Endothelial cell of umbilical vein (primary cell): Measurements from ENCODE around the gene GORASP1. TPM values are rescaled to one million over a fixed set of nuclear protein-coding genes. Genes with fewer than 3 reads are reported as not detected.

Source experiments
- BruUV-seq: library from RNA; stranded (reverse); fragments of 400-500 nt; replicated peaks from 2 replicates; lab custom pipeline; 2021; lab: Mats Ljungman, UMichigan
- CTCF ChIA-PET: fragments of 300-600, 350-600 bp; sonication (Branson Sonifier 250); formaldehyde crosslinking; loops from one replicate; lab custom pipeline; 2021; ENCODE audit warnings: antibody characterized with exemption, inconsistent platforms; lab: Charles Lee
- POLR2A ChIA-PET: fragments of 300-600, 350-600 bp; sonication (Branson Sonifier 250); formaldehyde crosslinking; loops from one replicate; lab custom pipeline; 2021; ENCODE audit warnings: antibody characterized with exemption, inconsistent platforms; lab: Charles Lee
- DNase-seq: peaks from one replicate; pipeline ENCODE4 v3.0.0-alpha.2; 2011; ENCODE audit warnings: low read depth, low spot score
- FAIRE-seq: peaks from 2 replicates; lab custom pipeline; 2011; peaks lifted over from hg19 to GRCh38; lab: Jason Lieb, UNC
- H2AFZ ChIP-seq: 2 replicates; pipeline ENCODE4 v1.6.0; 2012; ENCODE audit warnings: low read depth, low read length, control low read depth, inconsistent platforms
- H3K27ac ChIP-seq: 2 replicates; pipeline ENCODE4 v1.5.1; 2011; ENCODE audit warnings: low read depth, mild to moderate bottlenecking, control low read depth, low read length, moderate library complexity; ENCODE audit not compliant: insufficient read depth
- H3K27me3 ChIP-seq, 2 experiments: 2 replicates each; pipeline versions ENCODE4 v1.6.0 to v1.6.1; 2011; ENCODE audit warnings: low read length in 2 of 2, mixed read lengths in 1 of 2; ENCODE audit not compliant: control insufficient read depth in 2 of 2, insufficient read depth in 2 of 2
- H3K36me3 ChIP-seq, 2 experiments: 2 replicates in 1 of 2; 3 replicates in 1 of 2; pipeline ENCODE4 v1.5.1; 2011; ENCODE audit warnings: low read length in 2 of 2, mild to moderate bottlenecking in 1 of 2, moderate library complexity in 1 of 2; ENCODE audit not compliant: control insufficient read depth in 2 of 2, insufficient read depth in 2 of 2; ENCODE audit errors: extremely low read depth in 1 of 2
- H3K4me1 ChIP-seq: 3 replicates; pipeline ENCODE4 v1.5.1; 2011; ENCODE audit warnings: mild to moderate bottlenecking, low read length; ENCODE audit not compliant: control insufficient read depth, insufficient read depth; ENCODE audit errors: extremely low read depth
- H3K4me2 ChIP-seq: 2 replicates; pipeline ENCODE4 v1.6.1; 2011; ENCODE audit warnings: low read length, control low read depth, mixed read lengths; ENCODE audit not compliant: insufficient read depth
- H3K4me3 ChIP-seq, 3 experiments: fragments of 200-600 bp in 1 of 3; sonication (generic), shearing (Covaris generic) in 1 of 3; replicated peaks in 1 of 3; 2 replicates each; pipeline ENCODE4 v1.5.1; 2011 to 2016; ENCODE audit warnings: control low read depth in 3 of 3, low read length in 3 of 3, mild to moderate bottlenecking in 2 of 3, inconsistent platforms in 1 of 3, low read depth in 1 of 3, moderate library complexity in 1 of 3; ENCODE audit not compliant: insufficient read depth in 1 of 3
- H3K79me2 ChIP-seq: 2 replicates; pipeline ENCODE4 v1.6.0; 2012; ENCODE audit warnings: low read length, inconsistent platforms; ENCODE audit not compliant: control insufficient read depth, insufficient read depth
- H3K9ac ChIP-seq: replicated peaks from 2 replicates; pipeline ENCODE3; 2011; ENCODE audit warnings: low read length, control low read depth; ENCODE audit not compliant: insufficient read depth; ENCODE audit errors: extremely low read depth
- H3K9me1 ChIP-seq: replicated peaks from 3 replicates; pipeline ENCODE4 v1.6.0; 2011; ENCODE audit warnings: mild to moderate bottlenecking, low read length; ENCODE audit not compliant: control insufficient read depth, insufficient read depth; ENCODE audit errors: extremely low read depth
- H3K9me3 ChIP-seq: replicated peaks from 2 replicates; pipeline ENCODE4 v1.5.1; 2012; ENCODE audit warnings: low read length, inconsistent platforms; ENCODE audit not compliant: control insufficient read depth, insufficient read depth
- H4K20me1 ChIP-seq: replicated peaks from 2 replicates; pipeline ENCODE3; 2011; ENCODE audit warnings: mild to moderate bottlenecking, low read length; ENCODE audit not compliant: control insufficient read depth, insufficient read depth; ENCODE audit errors: extremely low read depth
- GATA2 ChIP-seq: IDR thresholded peaks from 2 replicates; pipeline ENCODE4 v1.7.0; 2011; ENCODE audit warnings: low read depth, mild to moderate bottlenecking, moderate library complexity, mixed read lengths, low read length; ENCODE audit not compliant: insufficient read length, insufficient read depth
- MYC ChIP-seq: IDR thresholded peaks from one replicate; pipeline ENCODE4 v1.6.1; 2011; ENCODE audit warnings: mild to moderate bottlenecking, low read depth, low read length
- POLR2A ChIP-seq: IDR thresholded peaks from 2 replicates; pipeline ENCODE4 v1.6.1; 2012; ENCODE audit warnings: low read depth, mild to moderate bottlenecking, control low read depth, low read length
- dilution Hi-C: fragments of 300-500 bp; cut with MboI; formaldehyde crosslinking; loops from one replicate; pipeline ENCODE4 v1.15.0; 2019; ENCODE audit warnings: low sequenced_read_pairs; ENCODE audit not compliant: extremely low pct_ligation_motif_present
- intact Hi-C: fragments of 100-400 bp; cut with micrococcal nuclease; formaldehyde crosslinking; loops from one replicate; pipeline ENCODE4 v1.10.0; 2022
- polyA plus RNA-seq, 4 experiments: library from polyadenylated mRNA; depleted of rRNA in 3 of 4; stranded (reverse) in 3 of 4; unstranded in 1 of 4; fragments of >200 nt; gene quantifications; 2 replicates each; pipeline versions ENCODE4 v1.2.1 to v1.2.3, GENCODE V29; 2011 to 2012; ENCODE audit warnings: missing spikeins in 1 of 4
- total RNA-seq: library from RNA; stranded (reverse); gene quantifications from 2 replicates; pipeline ENCODE4 v1.2.3, GENCODE V29; 2021
- TF ChIP-seq, protein P1 (sequence below), 2 donors: IDR thresholded peaks; 1 replicate in 1 of 2; 2 replicates in 1 of 2; pipeline ENCODE4 v1.5.1; 2011; ENCODE audit warnings: low read length in 2 of 2, mild to moderate bottlenecking in 2 of 2, moderate library complexity in 2 of 2, control low read depth in 1 of 2, inconsistent platforms in 1 of 2, low read depth in 1 of 2; ENCODE audit not compliant: insufficient read depth in 1 of 2; ENCODE audit errors: extremely low read depth in 1 of 2

Gene GORASP1
- total and polyA plus RNA-seq, 2 donors (not counting 3 experiments of a cell fraction or from before 2014, with no cell fraction given) = 62.5 to 68.0 TPM

DNA sequence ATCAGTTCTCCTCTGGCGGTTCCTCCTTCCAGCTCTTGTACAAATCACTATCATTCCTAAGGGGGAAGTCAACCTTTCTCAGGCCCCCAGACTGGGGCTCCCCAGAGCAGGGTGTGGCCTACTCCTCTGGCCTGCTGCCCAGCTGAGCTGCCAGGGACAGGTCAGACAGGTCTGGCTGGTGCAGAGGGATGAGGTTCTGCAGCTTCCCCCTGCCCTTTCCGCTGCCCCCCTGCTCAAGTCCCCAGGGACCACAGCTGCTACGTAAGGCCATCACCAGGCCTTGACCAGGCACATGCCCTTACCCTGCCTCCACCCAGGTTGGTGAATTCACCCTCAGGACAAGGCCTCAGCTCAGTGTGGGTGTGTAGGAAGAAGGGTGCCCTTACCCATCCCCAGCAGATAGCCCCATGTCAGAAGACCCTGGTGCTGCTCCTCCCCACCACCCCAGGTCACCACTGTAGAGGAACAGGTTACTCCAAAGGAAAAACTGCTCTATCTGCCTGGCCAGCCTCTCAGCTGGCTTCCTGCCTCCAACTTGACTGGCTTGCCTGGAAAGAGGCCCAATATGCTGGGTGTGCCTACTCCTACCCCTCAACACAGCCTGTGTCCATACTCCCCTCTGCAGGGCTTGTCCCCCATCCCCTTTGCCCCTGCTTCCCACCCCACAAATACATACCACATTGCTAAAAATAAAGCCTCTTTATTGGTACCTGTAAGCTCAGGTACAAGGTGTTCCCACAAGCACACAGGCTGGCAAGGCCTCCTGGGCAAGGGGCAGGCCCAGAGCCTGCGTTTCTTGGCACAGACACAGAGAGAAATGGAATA, 34.0 kb upstream of the GORASP1 start:
- BruUV-seq = no TSS peak
- no peaks in the 10 kb centered on the region for H4K20me1 ChIP-seq
- FAIRE-seq (no peak), DNase-seq (peak; percentile 34)
- H3K4me3 ChIP-seq = no peak overlapping the region
- H3K4me1 ChIP-seq = peaks cover 16% of the 10 kb centered on the region
- H2AFZ ChIP-seq = no peak overlapping the region
- H3K27ac ChIP-seq = no peak overlapping the region
- peaks cover 4 to 34% of the 10 kb centered on the region in 2 experiments for H3K36me3 ChIP-seq
- ChIA-PET POLR2A (interaction anchor here (2.0 kb wide), 1 partner anchor 37 kb away, joined by 5 read pairs; no protein-coding TSS in a partner anchor), CTCF (interaction anchor here (0.6 to 1.4 kb wide), 6 partner anchors 25 to 147 kb away, joined by 3 to 4 read pairs (median 3); partner anchors contain the start of gene XIRP1)
- no peaks in the 10 kb centered on the region for H3K9me1 ChIP-seq
- no peak overlapping the region for H3K9ac ChIP-seq
- peaks cover 47% of the 10 kb centered on the region for H3K79me2 ChIP-seq
- no peak overlapping the region for H3K4me2 ChIP-seq
- intact Hi-C loops (loop anchor here (10.0 kb wide), 1 partner anchor 417 kb away; no protein-coding TSS in a partner anchor), dilution Hi-C loops (no loop called here)
- no peaks in the 10 kb centered on the region for H3K27me3 ChIP-seq
- TF ChIP-seq GATA2 (no peak), POLR2A (peak; percentile 41), MYC (no peak)
- TF ChIP-seq, protein P1, sequence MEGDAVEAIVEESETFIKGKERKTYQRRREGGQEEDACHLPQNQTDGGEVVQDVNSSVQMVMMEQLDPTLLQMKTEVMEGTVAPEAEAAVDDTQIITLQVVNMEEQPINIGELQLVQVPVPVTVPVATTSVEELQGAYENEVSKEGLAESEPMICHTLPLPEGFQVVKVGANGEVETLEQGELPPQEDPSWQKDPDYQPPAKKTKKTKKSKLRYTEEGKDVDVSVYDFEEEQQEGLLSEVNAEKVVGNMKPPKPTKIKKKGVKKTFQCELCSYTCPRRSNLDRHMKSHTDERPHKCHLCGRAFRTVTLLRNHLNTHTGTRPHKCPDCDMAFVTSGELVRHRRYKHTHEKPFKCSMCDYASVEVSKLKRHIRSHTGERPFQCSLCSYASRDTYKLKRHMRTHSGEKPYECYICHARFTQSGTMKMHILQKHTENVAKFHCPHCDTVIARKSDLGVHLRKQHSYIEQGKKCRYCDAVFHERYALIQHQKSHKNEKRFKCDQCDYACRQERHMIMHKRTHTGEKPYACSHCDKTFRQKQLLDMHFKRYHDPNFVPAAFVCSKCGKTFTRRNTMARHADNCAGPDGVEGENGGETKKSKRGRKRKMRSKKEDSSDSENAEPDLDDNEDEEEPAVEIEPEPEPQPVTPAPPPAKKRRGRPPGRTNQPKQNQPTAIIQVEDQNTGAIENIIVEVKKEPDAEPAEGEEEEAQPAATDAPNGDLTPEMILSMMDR (IDR thresholded peaks at IDR 0.05; ENCODE audit: extremely low read depth in 1 of 2, insufficient read depth in 1 of 2, low read depth in 1 of 2, low read length in 2 of 2) = no peak
- no peaks in the 10 kb centered on the region for H3K9me3 ChIP-seq
